Fibroblast of lung (primary cell): ENCODE measurements around the gene CDKN1A.

Experiments
- EZH2 ChIP-seq: IDR thresholded peaks from 2 replicates; pipeline ENCODE4 v1.5.1; 2012; ENCODE audit warnings: low read length, control low read depth, mild to moderate bottlenecking; ENCODE audit errors: missing control alignments
- TF ChIP-seq, protein P1 (sequence below), 2 donors: IDR thresholded peaks in 1 of 2; conservative IDR thresholded peaks in 1 of 2; 1 replicate in 1 of 2; 2 replicates in 1 of 2; pipeline ENCODE4 v1.5.1; 2011 to 2012; ENCODE audit warnings: low read length in 2 of 2, control low read depth in 1 of 2, inconsistent platforms in 1 of 2, low read depth in 1 of 2, mild to moderate bottlenecking in 1 of 2

DNA sequence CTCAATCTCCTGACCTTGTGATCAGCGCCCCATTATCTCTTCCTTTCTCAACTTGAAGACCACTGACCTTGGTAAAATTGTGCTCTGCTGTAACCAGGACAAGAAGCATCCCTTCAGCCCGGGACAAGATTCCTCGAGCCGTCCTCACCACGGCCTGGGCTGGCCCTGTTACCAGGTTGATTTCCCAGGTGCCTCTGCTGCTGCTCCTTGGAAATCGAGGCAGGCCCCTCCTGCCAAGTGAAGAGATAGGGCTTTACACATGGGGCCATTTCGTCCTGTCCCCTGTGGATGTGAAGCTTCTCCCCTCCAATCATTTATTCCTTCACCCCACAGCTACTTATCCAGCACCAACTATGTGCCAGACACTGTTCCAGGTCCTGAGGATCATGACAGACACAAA lies 40.6 kb downstream of the CDKN1A start:
- TF ChIP-seq, protein P1, sequence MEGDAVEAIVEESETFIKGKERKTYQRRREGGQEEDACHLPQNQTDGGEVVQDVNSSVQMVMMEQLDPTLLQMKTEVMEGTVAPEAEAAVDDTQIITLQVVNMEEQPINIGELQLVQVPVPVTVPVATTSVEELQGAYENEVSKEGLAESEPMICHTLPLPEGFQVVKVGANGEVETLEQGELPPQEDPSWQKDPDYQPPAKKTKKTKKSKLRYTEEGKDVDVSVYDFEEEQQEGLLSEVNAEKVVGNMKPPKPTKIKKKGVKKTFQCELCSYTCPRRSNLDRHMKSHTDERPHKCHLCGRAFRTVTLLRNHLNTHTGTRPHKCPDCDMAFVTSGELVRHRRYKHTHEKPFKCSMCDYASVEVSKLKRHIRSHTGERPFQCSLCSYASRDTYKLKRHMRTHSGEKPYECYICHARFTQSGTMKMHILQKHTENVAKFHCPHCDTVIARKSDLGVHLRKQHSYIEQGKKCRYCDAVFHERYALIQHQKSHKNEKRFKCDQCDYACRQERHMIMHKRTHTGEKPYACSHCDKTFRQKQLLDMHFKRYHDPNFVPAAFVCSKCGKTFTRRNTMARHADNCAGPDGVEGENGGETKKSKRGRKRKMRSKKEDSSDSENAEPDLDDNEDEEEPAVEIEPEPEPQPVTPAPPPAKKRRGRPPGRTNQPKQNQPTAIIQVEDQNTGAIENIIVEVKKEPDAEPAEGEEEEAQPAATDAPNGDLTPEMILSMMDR (conservative IDR thresholded peaks at IDR 0.05 in 1 of 2, IDR thresholded peaks at IDR 0.05 in 1 of 2; ENCODE audit: low read depth in 1 of 2, low read length in 2 of 2): no peak
- no peak for TF ChIP-seq EZH2
